Measurements from ENCODE around the gene PRKCB. TPM values are rescaled to one million over a fixed set of nuclear protein-coding genes. Genes with fewer than 3 reads are reported as not detected.

PRKCB gene
- total RNA-seq, 4 donors from 2014 or later, result 10.7 to 23.9 (median 18.2) TPM

- ATAC-seq, result no peak
- no peaks in the 10 kb centered on the region for H3K9me3 ChIP-seq
- TF ChIP-seq POLR2AphosphoS5 (IDR thresholded peaks at IDR 0.05) (no peak), CTCF (IDR thresholded peaks at IDR 0.05) (no peak), EP300 (IDR thresholded peaks at IDR 0.05) (no peak), POLR2A (IDR thresholded peaks at IDR 0.05) (no peak)
- no peaks in the 10 kb centered on the region for H3K36me3 ChIP-seq
- H3K4me1 ChIP-seq, result no peaks in the 10 kb centered on the region
- H3K27me3 ChIP-seq, result peaks cover 4% of the 10 kb centered on the region
- H3K4me3 ChIP-seq, result no peak overlapping the region
- 66 to 79% methylated on average over 5 of the region's 5 CpGs for WGBS, 2 donors (ENCODE audit: low coverage in 1 of 2)
- H3K27ac ChIP-seq, result no peak overlapping the region
These were observed 124.5 kb downstream of the PRKCB start for GRCh38 chr16:23960081-23960885.

- no peak overlapping the region for H3K4me3 ChIP-seq
These were observed 126.2 kb downstream of the PRKCB start for GRCh38 chr16:23962001-23962400.

GRCh38 chr16:23964136-23964535, 128.4 kb downstream of the PRKCB start:
- WGBS, 2 donors (ENCODE audit: low coverage in 1 of 2), result 90 to 100% methylated on average over 3 of the region's 3 CpGs
- H3K4me1 ChIP-seq, result no peaks in the 10 kb centered on the region

More at GRCh38 chr16:23962001-23962400, 126.2 kb downstream of the PRKCB start:
- no peak overlapping the region for H3K27ac ChIP-seq
- no peaks in the 10 kb centered on the region for H3K4me1 ChIP-seq
- no peak for ATAC-seq
- peaks cover 2% of the 10 kb centered on the region for H3K27me3 ChIP-seq
- TF ChIP-seq CTCF (IDR thresholded peaks at IDR 0.05) (no peak), POLR2AphosphoS5 (IDR thresholded peaks at IDR 0.05) (no peak), EP300 (IDR thresholded peaks at IDR 0.05) (no peak), POLR2A (IDR thresholded peaks at IDR 0.05) (no peak)
- H3K36me3 ChIP-seq, result no peaks in the 10 kb centered on the region
- 69 to 72% methylated on average over 3 to 5 of the region's 5 CpGs for WGBS, 2 donors (ENCODE audit: low coverage in 1 of 2)
- no peaks in the 10 kb centered on the region for H3K9me3 ChIP-seq

GRCh38 chr16:23965137-23965733, 129.5 kb downstream of the PRKCB start:
- Histone ChIP-seq H3K27me3 (peaks cover 6% of the 10 kb centered on the region), H3K27ac (no peak overlapping the region), H3K4me1 (no peaks in the 10 kb centered on the region), H3K36me3 (no peaks in the 10 kb centered on the region), H3K9me3 (no peaks in the 10 kb centered on the region), H3K4me3 (no peak overlapping the region)
- ATAC-seq, result no peak
- 80 to 83% methylated on average over 5 to 6 of the region's 6 CpGs for WGBS, 2 donors (ENCODE audit: low coverage in 1 of 2)
- no peak for TF ChIP-seq EP300 (IDR thresholded peaks at IDR 0.05)
- no peak for TF ChIP-seq POLR2A (IDR thresholded peaks at IDR 0.05)
- TF ChIP-seq POLR2AphosphoS5 (IDR thresholded peaks at IDR 0.05), result no peak
- TF ChIP-seq CTCF (IDR thresholded peaks at IDR 0.05), result no peak

More at GRCh38 chr16:23964136-23964535, 128.4 kb downstream of the PRKCB start:
- no peaks in the 10 kb centered on the region for H3K36me3 ChIP-seq
- no peaks in the 10 kb centered on the region for H3K9me3 ChIP-seq
- TF ChIP-seq POLR2AphosphoS5 (IDR thresholded peaks at IDR 0.05), result no peak
- TF ChIP-seq CTCF (IDR thresholded peaks at IDR 0.05), result no peak
- TF ChIP-seq POLR2A (IDR thresholded peaks at IDR 0.05), result no peak
- no peak for TF ChIP-seq EP300 (IDR thresholded peaks at IDR 0.05)
- H3K27me3 ChIP-seq, result peaks cover 6% of the 10 kb centered on the region
- ATAC-seq, result no peak
- H3K4me3 ChIP-seq, result no peak overlapping the region
- no peak overlapping the region for H3K27ac ChIP-seq

All from gastroesophageal sphincter (tissue), 4 donors.